OCI-LY1 (cell line): ENCODE measurements around the gene LRRC4B.

Experiments
- CTCF ChIP-seq: fragments of 200-600 bp; sonication (generic), shearing (Covaris generic); IDR thresholded peaks from 2 replicates; pipeline ENCODE4 v1.5.1; 2017; ENCODE audit warnings: mild to moderate bottlenecking, antibody characterized with exemption, low read length, moderate library complexity, mixed read lengths
- EZH2 ChIP-seq: fragments of 200-600 bp; sonication (generic), shearing (Covaris generic); IDR thresholded peaks from 2 replicates; pipeline ENCODE4 v1.8.0; 2017; ENCODE audit warnings: borderline replicate concordance, mixed run types, mild to moderate bottlenecking, antibody characterized with exemption, low read length, moderate library complexity, mixed read lengths

DNA sequence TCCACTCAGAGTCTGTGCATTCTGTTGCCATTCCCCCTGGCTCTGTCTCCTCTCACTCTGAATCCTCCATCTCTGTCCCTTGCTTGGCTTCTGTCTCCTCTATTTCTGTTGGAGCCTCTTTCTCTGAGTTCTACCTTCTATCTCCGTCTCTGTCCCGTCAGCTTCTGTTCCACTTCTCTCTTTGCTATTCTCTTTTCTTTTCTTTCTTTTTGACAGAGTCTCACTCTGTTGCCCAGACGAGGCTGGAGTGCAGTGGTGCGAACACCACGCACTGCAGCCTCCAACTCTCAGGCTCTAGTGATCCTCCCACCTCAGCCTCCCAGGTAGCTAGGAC is 33.8 kb upstream of the LRRC4B start:
- no peak for TF ChIP-seq CTCF
- no peak for TF ChIP-seq EZH2
